ENCODE results near the gene NFE2L2.
A peak's percentile ranks its signal among the peaks of the same experiment; 100 is the strongest.
"Not testable (repeated sequence)": the region's sequence is repeated elsewhere in the genome, so short reads cannot be mapped to it uniquely, and the experiment has no call there.

Gene NFE2L2

DNA sequence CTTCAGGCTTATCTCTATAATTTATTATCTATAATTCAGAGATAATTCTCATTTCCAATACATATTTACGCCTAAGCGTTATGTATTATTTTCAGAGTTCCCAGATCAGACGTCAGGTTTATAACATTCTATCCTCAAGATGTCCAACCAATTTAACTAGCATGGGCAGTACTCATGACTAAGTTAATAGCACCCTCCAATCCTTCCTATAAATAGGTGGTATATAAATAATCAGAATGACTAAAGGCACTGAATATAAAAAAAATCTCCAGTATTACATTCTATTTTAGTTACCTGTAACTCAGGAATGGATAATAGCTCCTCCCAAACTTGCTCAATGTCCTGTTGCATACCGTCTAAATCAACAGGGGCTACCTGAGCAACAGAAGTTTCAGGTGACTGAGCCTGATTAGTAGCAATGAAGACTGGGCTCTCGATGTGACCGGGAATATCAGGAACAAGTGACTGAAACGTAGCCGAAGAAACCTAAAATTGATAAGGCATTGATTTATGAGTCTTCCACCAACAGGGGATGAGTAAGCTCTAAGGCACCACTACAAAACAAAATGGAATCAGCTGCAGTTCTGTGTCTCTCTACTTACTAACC lies 32.3 kb downstream of the NFE2L2 start:
- no peak for DNase-seq

DNA sequence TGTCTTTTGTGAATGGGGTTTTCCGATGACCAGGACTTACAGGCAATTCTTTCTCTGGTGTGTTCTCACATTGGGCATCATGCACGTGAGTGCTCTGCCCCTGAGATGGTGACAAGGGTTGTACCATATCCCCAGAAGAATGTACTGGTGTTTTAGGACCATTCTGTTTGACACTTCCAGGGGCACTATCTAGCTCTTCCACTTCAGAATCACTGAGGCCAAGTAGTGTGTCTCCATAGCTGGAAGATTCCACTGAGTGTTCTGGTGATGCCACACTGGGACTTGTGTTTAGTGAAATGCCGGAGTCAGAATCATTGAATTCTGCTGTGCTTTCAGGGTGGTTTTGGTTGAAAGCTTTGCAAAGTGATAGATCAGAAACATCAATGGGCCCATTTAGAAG lies 33.3 kb downstream of the NFE2L2 start:
- no peak for DNase-seq

- no peak for DNase-seq
These were observed 34.9 kb downstream of the NFE2L2 start for GRCh38 chr2:177229442-177230242.

DNA sequence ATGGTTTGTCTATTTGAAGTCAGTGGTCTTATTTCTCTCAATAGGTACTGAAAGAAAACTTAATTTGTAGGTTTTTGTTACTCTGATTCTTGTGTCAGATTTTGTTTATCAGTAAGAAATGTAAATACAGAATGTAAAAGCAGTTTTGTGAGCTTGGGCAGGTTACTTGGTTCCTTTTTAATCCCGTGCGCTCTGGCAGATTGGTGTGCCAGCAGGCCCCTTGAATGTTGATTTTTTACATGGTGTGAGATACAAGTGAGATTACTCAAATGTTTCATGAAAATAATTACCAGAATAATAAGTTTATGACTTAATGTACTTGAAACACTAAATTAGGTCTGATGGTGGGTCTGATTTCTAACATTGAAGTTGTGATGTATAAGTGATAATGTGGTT lies 38.6 kb downstream of the NFE2L2 start:
- no peak for DNase-seq

- DNase-seq: not testable (repeated sequence)
These were observed 41.1 kb downstream of the NFE2L2 start for GRCh38 chr2:177223436-177223835.

DNA sequence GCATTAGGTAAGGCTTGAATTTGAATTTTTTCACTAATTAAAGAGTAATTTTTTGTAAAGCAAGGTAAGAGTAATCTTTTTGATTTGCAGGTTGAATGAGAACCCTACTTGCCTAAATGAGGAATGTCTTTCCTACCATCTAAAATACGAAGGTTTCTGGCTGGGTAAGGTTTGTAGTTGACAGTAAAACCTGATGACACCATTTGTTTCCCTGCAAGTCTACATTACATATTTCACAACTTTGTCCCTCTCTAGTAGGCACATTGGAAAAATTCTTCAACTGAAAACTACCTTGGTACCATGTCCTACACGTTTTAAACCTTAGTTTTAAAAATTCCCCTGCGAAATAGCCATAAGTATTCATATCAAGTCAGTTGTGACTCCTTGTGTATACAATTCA lies 42.6 kb downstream of the NFE2L2 start:
- no peak for DNase-seq

GRCh38 chr2:177221534-177221933 lies 43.0 kb downstream of the NFE2L2 start:
- no peak for DNase-seq

DNA sequence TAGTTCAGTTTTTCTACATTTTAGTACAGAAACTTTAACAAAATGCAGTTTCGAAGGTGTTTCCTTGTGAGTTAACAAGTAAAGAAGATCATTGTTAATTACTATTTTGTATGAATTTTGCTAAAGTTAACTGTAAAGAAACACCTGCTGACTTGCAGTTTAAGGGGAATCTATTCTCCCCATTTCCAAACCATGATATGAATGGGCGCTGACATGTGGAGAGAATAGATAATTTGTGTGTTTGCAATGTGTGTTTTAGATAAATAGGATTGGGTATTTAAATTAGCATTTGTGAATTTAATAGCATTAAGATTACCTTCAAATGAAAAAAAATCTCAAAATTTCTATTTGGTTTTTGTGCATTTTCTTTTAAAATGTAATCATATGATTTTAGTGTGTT lies 44.7 kb downstream of the NFE2L2 start:
- DNase-seq: not testable (repeated sequence)

DNA sequence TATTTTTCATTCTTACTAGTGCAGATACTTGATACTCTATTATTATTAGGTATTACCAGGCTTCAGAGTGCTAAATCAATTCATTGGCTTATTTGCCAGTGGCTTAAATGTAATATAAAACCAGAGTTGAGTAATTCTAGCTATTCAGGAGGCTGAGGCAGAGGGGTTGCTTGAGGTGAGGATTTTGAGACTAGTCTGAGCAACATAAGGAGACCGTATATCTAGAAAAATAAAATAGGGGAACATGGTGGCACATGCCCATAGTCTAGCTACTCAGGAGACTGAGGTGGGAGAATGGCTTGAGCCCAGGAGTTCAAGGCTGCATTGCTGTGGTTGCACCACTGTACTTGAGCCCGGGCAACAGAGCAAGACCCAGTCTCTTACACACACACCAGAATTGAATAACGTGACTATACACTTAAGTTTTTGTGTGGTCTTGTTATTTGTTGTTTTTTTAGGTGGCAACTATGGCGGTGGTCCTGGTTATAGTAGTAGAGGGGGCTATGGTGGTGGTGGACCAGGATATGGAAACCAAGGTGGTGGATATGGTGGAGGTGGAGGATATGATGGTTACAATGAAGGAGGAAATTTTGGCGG lies 47.2 kb downstream of the NFE2L2 start:
- DNase-seq: no peak

DNA sequence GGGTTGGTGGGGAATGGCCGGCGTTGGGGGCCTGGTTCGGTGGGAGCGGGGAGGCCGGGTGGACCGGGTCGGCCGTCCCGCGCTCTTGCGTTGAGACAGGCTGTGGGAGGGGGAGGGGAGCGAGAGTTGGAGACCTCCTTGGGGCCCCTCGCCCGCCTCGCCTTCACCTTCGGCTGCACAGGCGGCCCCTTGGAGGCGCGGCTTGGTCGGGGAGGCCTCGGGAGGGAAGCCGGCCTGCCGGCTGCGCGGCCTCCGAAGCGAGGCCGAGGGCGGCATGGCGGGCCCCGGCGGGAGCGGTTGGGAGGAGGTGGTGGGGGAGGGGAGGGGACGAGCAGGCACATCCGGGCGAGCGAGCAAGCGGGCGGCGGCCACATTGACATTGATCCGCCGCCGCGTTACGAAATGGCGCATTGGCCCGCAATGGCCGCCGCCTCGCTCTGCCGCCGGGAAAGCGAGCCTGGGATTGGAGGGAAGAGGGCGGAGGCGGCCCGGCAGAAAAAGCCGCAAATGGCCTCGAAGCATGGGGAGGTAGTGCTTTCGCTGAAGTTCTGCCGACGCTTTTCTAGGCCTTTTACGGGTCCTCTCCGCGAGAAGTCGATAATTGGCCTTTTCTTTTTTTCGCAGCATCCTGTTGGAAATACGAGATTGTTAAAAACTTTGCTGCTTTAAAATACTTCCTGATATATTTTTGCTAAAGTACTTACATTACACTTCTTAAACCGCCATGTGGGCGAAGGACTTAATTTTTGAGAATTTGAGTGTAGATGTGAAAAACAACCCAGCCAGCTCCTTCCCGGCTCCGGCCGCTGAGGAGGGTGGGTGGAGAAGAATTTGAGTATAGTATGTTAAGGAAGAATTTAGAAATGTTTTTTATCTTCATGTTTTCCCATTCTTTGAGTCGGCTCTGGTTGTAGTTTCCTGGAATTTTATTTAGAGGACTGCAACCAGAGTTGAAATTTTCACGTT lies 51.4 kb downstream of the NFE2L2 start:
- DNase-seq: peak; percentile 93

- DNase-seq: peak; percentile 99
These were observed 52.2 kb downstream of the NFE2L2 start, which contains the start of gene HNRNPA3 for GRCh38 chr2:177212106-177212890. Gene HNRNPA3, plus strand, starts transcription at chr2:177212794. Its CDS starts 6 bp downstream, at chr2:177212800.

- DNase-seq: no peak
These were observed 52.9 kb downstream of the NFE2L2 start for GRCh38 chr2:177211576-177212105.

DNA sequence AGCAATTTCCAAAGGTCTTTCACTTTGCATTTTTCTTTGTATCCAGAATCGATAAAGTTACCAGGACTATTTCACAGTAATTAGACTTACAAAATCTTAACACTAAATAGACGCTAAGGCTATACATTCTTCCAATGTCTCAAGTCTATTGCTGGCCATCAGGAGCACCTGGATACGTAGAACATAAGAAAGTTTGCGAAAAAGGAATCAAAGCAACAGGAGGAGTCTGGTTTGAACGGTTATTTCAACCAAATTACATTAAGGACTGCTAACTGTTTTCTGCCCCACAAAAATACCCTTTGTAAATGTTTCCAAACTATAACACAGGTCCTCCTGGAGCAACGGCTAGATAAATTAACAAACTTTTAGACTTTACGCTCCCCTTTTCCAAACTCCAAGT lies 53.4 kb downstream of the NFE2L2 start:
- no peak for DNase-seq

DNA sequence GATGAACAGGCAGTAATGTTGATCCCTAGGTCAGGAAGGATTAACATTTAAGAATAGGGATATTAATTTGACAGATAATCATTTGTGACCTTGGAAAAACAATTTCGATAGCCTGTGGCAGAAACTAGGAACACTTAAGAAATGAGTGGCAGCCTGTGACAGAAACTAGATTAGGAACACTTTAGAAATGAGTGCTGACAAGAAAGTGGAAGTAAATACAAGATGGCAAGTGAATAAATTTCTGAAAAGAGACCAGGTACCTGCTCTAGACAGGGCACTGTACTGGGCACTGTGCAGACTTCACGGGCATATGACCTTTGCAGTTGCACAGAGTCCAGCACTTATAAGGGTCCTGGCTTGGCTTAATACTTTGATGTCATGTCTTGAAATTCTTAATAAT lies 57.4 kb downstream of the NFE2L2 start:
- DNase-seq: no peak

DNA sequence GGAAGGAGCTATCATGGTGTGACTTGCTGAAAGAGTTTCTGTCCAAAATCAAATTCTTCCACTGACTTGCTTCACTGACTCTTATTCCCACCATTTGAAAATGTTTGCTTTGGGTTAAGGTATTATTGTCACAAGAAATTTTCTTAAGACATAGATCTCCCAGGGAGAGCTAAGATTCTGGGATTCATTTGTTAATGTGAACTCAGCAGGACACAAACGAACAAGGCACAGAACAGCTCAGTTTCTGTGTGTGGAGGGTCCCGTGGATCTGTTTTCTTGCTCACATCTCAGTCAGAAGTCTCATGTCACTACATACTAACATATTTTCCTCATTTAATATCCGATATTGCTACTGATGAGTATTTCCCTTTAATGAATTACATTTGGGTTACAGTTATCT lies 60.1 kb downstream of the NFE2L2 start:
- DNase-seq: no peak

DNA sequence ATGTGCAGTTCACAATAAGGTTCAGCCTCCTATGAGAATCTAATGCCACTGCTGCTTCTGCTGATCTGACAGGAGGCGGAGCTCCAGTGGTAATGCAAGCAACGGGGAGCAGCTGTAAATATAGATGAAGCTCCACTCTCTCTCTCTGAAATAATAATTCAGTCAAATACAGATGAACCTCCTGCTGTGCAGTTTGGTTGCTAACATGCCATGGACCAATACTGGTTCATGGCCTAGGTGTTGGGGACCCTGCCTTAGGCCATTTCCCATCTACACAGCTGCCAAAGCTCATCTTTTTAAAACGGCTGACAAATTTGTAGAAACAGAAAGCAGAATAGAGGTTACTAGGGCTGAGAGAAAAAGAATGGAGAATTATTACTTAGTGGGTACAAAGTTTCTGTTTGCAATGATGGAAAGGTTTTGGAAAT lies 62.6 kb downstream of the NFE2L2 start:
- no peak for DNase-seq

DNA sequence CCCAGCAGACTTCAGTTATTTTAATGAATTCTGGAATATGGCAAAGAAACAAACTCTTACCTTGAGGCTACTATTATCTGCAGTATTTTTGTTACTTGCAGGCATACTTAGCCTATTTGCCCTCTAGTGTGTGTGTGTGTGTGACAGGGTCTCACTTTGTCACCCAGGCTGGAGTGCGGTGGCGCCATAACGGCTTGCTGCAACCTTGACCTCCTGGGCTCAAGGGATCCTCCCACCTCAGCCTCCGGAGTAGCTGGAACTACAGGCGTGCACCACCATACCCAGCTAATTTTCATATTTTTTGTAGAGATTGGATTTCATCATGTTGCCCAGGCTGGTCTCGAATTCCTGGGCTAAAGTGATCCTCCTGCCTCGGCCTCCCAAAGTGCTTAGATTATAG lies 64.1 kb downstream of the NFE2L2 start:
- DNase-seq: not testable (repeated sequence)

DNA sequence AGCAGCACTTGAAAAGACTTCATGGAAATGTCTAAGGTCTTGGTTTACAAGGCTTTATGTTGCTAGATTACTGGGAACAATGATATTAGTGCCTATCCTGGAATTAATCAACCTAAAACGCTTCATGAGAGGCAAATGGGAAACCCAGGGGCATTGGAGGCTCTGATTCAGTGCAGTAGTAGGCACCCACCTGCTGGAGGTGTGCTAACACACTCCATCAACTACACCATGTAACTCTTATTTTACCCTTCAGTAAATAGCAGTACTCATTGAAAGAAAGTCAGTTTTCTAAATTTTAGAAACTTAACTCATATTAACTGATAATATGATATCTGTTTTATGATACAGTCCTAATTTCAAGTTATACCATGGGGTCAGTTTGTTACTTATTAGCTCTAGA lies 69.3 kb downstream of the NFE2L2 start:
- DNase-seq: no peak

- no peak for DNase-seq
These were observed 71.3 kb downstream of the NFE2L2 start for GRCh38 chr2:177193240-177193639.

DNA sequence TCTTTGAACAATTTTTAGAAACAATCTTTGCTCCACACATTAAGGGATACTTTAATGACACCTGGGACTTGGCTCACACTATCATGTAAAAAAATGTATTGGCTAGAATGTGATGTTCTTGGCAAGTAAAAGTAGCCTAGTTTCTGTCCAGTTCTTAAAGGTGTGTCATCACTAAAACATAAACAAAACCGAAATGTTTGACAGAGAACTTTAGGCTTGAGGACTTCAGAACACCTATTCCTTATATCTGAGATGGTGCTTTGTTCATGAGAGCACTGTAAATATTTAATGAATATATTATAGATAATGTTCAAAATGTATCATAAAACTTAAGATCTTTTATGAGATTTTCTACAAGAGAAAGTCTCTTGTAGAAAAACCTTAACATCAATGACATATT lies 71.7 kb downstream of the NFE2L2 start:
- DNase-seq: no peak

DNA sequence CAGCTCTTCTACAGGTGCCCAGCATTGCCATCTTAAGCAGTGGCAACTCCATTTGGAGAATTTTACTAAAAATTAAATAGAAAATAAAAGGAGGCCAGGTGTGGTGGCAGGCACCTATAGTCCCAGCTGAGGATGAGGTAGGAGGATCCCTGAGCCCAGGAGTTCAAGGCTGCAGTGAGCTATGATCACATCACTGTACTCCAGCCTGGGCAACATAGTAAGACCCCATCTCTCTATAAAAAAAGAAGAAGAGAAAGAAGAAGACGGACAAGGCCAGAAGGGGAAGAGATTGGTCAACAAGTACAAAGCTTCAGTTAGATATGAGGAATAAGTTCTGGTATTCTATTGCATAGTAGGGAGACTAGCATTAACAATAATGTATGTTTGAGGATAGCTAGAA lies 73.6 kb downstream of the NFE2L2 start:
- DNase-seq: no peak
